SHP77 (cell line): Measurements from ENCODE around the gene LRRK2.
"Not testable (repeated sequence)": the region's sequence is repeated elsewhere in the genome, so short reads cannot be mapped to it uniquely, and the experiment has no call there.

ENCODE experiments used
- DNase-seq, 2 experiments: peaks; one replicate each; lab custom pipeline; 2025; lab: John Stamatoyannopoulos, UW

The LRRK2 gene

GRCh38 chr12:40248585-40249297 lies 23.9 kb downstream of the LRRK2 start:
- no peak for DNase-seq

GRCh38 chr12:40250652-40251051 lies 25.9 kb downstream of the LRRK2 start:
- DNase-seq, result not testable (repeated sequence)

- DNase-seq, result no peak
These were observed 29.1 kb downstream of the LRRK2 start for GRCh38 chr12:40253936-40254335.

GRCh38 chr12:40254455-40255085 lies 29.8 kb downstream of the LRRK2 start:
- no peak for DNase-seq

GRCh38 chr12:40258371-40258770 lies 33.6 kb downstream of the LRRK2 start:
- no peak for DNase-seq

GRCh38 chr12:40261937-40262336 lies 37.1 kb downstream of the LRRK2 start:
- DNase-seq, result no peak

- DNase-seq, result no peak
These were observed 37.9 kb downstream of the LRRK2 start for GRCh38 chr12:40262657-40263056.

GRCh38 chr12:40263616-40264409 lies 39.0 kb downstream of the LRRK2 start:
- DNase-seq, result no peak

- no peak for DNase-seq
These were observed 47.3 kb downstream of the LRRK2 start for GRCh38 chr12:40271981-40272664.

- no peak for DNase-seq
These were observed 57.1 kb downstream of the LRRK2 start for GRCh38 chr12:40281791-40282364.

- DNase-seq, result no peak
These were observed 61.8 kb downstream of the LRRK2 start for GRCh38 chr12:40286583-40286982.

GRCh38 chr12:40287369-40287975 lies 62.7 kb downstream of the LRRK2 start:
- no peak for DNase-seq

- DNase-seq, result no peak
These were observed 68.1 kb downstream of the LRRK2 start for GRCh38 chr12:40292788-40293429.

GRCh38 chr12:40298341-40298740 lies 73.5 kb downstream of the LRRK2 start:
- DNase-seq, result no peak

- DNase-seq, result no peak
These were observed 75.7 kb downstream of the LRRK2 start for GRCh38 chr12:40300490-40300889.

- DNase-seq, result no peak
These were observed 84.2 kb downstream of the LRRK2 start for GRCh38 chr12:40309001-40309400.

- no peak for DNase-seq
These were observed 85.4 kb downstream of the LRRK2 start for GRCh38 chr12:40310211-40310610.

GRCh38 chr12:40312196-40312595 lies 87.4 kb downstream of the LRRK2 start:
- no peak for DNase-seq

GRCh38 chr12:40312982-40313576 lies 88.3 kb downstream of the LRRK2 start:
- no peak for DNase-seq

- DNase-seq, result no peak
These were observed 89.1 kb downstream of the LRRK2 start for GRCh38 chr12:40313928-40314327.

- no peak for DNase-seq
These were observed 90.1 kb downstream of the LRRK2 start for GRCh38 chr12:40314927-40315326.
